Measurements from ENCODE around the gene CAB39L. TPM values are rescaled to one million over a fixed set of nuclear protein-coding genes. Genes with fewer than 3 reads are reported as not detected.

CAB39L gene
- total and polyA plus RNA-seq, 4 donors = 5.6 to 13.9 (median 10.0) TPM

DNA sequence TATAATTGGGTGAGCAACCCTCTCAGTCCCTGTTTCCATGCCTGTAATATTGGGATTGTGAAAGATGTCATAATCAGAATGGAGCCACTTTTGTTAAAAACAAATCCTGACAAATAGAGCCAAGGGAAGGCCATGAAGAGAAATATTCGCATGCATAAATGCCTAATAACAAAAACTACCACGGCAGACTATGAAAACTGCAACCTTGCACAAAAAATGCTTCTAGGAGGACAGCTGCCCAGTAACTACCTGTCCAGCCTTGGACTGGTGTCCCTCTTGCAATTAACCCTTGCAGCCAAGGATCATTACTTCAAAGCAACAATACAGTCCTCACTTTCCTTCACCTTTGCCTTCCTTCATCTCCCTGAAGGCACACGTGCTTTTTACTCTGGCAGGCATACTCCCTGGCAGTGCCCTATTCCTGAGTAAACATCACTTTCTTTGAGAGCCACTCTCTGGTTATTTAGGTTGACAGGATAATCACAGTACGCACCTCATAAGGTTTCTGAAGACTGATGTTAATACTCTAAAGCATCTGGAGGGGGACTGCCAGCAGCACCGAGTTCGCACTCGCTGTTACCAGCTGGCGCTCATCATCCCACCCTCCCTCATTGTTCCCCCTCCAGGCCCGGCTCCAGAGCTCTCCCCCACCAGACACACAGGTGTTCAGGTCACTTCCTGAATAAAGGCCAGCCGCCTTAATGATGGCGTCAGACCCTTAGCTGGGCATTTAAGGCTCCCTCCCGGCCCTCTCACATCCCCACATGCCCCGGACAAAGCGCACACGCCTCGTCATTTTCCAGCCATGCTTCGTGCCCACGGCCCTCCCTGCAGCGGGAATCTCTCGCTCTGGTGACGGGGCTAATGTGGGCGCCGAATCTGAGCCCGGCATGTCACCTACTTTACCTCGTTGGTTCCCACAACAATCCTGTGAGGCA, 138.8 kb downstream of the CAB39L start:
- H3K27ac ChIP-seq (ENCODE audit: low read depth in 1 of 2, low read length in 1 of 2) = peak overlapping the region in 1 of 2 donors; percentile 9
- TF ChIP-seq, protein P1, sequence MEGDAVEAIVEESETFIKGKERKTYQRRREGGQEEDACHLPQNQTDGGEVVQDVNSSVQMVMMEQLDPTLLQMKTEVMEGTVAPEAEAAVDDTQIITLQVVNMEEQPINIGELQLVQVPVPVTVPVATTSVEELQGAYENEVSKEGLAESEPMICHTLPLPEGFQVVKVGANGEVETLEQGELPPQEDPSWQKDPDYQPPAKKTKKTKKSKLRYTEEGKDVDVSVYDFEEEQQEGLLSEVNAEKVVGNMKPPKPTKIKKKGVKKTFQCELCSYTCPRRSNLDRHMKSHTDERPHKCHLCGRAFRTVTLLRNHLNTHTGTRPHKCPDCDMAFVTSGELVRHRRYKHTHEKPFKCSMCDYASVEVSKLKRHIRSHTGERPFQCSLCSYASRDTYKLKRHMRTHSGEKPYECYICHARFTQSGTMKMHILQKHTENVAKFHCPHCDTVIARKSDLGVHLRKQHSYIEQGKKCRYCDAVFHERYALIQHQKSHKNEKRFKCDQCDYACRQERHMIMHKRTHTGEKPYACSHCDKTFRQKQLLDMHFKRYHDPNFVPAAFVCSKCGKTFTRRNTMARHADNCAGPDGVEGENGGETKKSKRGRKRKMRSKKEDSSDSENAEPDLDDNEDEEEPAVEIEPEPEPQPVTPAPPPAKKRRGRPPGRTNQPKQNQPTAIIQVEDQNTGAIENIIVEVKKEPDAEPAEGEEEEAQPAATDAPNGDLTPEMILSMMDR (IDR thresholded peaks at IDR 0.05; ENCODE audit: control extremely low read depth, extremely low read depth) = no peak
- no peak for ATAC-seq (ENCODE audit: insufficient read depth, low FRiP score)

DNA sequence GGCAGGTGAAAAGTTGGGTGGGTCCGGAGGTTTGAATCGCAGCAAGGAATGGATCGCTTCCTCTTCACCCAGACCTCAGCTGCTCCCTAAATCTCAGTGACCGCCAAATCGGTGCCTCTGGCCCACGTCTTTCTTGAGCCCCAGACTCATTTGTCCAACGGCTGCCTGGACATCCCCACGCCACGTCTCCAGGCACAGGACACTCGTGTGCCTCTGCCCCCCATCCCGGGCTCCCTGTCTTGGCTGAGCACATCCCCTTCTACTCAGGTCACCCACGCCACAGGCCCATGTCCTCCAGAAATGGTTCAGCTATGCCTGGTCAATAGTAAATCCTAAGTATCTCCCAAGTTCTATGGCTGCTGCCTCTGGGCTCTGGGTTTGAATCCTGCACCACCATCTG, 139.5 kb downstream of the CAB39L start:
- Histone ChIP-seq H3K9ac (ENCODE audit: insufficient read depth in 1 of 2, low read length in 2 of 2) (no peak overlapping the region), H3K9me3 (ENCODE audit: control insufficient read depth in 4 of 4, insufficient read depth in 3 of 4, low read length in 3 of 4) (no peaks in the 10 kb centered on the region), H3K36me3 (ENCODE audit: control insufficient read depth in 4 of 4, insufficient read depth in 4 of 4, low read length in 4 of 4) (no peaks in the 10 kb centered on the region), H3K27ac (ENCODE audit: low read depth in 1 of 2, low read length in 1 of 2) (peak overlapping the region in 1 of 2 donors; percentile 18), H3K27me3 (ENCODE audit: control insufficient read depth in 3 of 3, insufficient read depth in 3 of 3, low read length in 2 of 3) (no peaks in the 10 kb centered on the region), H3K4me3 (no peak overlapping the region), H3K4me1 (ENCODE audit: control insufficient read depth in 5 of 5, insufficient read depth in 5 of 5, low read length in 5 of 5) (peaks cover 0 to 23% (median 13%) of the 10 kb centered on the region in 5 donors)
- DNase-seq = no peak
- TF ChIP-seq, protein P1 (IDR thresholded peaks at IDR 0.05; ENCODE audit: control extremely low read depth, extremely low read depth) = no peak
- WGBS, 2 donors = 96 to 97% methylated on average over 12 of the region's 12 CpGs
- no peak for ATAC-seq (ENCODE audit: insufficient read depth, low FRiP score)

More for the DNA sequence above, 138.8 kb downstream of the CAB39L start:
- no peaks in the 10 kb centered on the region for H3K27me3 ChIP-seq (ENCODE audit: control insufficient read depth in 3 of 3, insufficient read depth in 3 of 3, low read length in 2 of 3)
- 79 to 91% methylated on average over 25 of the region's 25 CpGs for whole genome bisulfite sequencing, 2 donors
- no peaks in the 10 kb centered on the region for H3K36me3 ChIP-seq (ENCODE audit: control insufficient read depth in 4 of 4, insufficient read depth in 4 of 4, low read length in 4 of 4)
- no peak for DNase-seq
- H3K4me1 ChIP-seq (ENCODE audit: control insufficient read depth in 5 of 5, insufficient read depth in 5 of 5, low read length in 5 of 5) = peaks cover 0 to 23% (median 13%) of the 10 kb centered on the region in 5 donors
- no peak overlapping the region for H3K9ac ChIP-seq (ENCODE audit: insufficient read depth in 1 of 2, low read length in 2 of 2)
- H3K9me3 ChIP-seq (ENCODE audit: control insufficient read depth in 4 of 4, insufficient read depth in 3 of 4, low read length in 3 of 4) = no peaks in the 10 kb centered on the region
- no peak overlapping the region for H3K4me3 ChIP-seq

DNA sequence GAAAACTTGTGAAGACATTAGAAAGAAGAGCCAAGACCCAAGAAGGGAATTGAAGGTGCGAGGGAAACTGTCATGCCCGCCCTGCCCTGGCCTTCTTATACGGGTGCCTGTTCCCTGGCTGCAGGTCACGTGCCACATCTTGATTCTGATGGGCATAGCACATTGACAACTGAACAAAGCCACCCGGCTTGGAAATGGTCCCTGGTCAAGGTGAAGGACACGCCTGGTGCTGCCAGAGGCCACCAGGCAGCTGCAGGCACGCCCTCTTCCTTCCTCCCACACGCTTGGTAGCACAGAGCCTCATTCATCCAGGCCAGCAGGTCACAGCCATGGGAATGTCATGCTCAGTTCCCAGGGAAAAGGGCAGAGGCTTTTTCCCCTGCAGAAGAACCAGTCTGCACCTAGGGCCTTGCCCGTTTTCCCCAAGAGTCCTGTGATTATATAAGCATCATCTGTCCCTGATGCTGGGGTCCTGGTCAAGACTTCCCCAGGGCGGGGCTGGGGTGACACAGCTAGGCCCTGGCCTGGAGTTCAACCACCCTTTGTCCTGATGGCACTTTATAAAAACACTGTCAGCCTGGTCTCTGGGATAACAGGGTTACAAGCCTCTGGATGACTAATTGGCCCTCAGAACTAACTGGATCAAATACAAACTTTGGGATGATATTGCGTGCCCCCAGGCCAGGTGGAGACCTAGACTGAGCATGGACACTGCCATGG, 140.2 kb downstream of the CAB39L start:
- Histone ChIP-seq H3K36me3 (ENCODE audit: control insufficient read depth in 4 of 4, insufficient read depth in 4 of 4, low read length in 4 of 4) (no peaks in the 10 kb centered on the region), H3K9me3 (ENCODE audit: control insufficient read depth in 4 of 4, insufficient read depth in 3 of 4, low read length in 3 of 4) (no peaks in the 10 kb centered on the region), H3K27me3 (ENCODE audit: control insufficient read depth in 3 of 3, insufficient read depth in 3 of 3, low read length in 2 of 3) (no peaks in the 10 kb centered on the region), H3K4me3 (no peak overlapping the region), H3K4me1 (ENCODE audit: control insufficient read depth in 5 of 5, insufficient read depth in 5 of 5, low read length in 5 of 5) (peaks cover 0 to 16% (median 12%) of the 10 kb centered on the region in 5 donors), H3K9ac (ENCODE audit: insufficient read depth in 1 of 2, low read length in 2 of 2) (no peak overlapping the region), H3K27ac (ENCODE audit: low read depth in 1 of 2, low read length in 1 of 2) (no peak overlapping the region)
- no peak for ATAC-seq (ENCODE audit: insufficient read depth, low FRiP score)
- 67 to 68% methylated on average over 11 of the region's 11 CpGs for WGBS, 2 donors
- TF ChIP-seq, protein P1 (IDR thresholded peaks at IDR 0.05; ENCODE audit: control extremely low read depth, extremely low read depth) = no peak
- no peak for DNase-seq

Measured in lung (tissue), 12 donors.